ELF-1 (cell line): ENCODE measurements around the gene SPATA17.

Source experiments
- DNase-seq: peaks from one replicate; pipeline ENCODE4 v3.0.0-alpha.2; 2016; ENCODE audit warnings: low read depth, low spot score

The SPATA17 gene

GRCh38 chr1:217847643-217848042, 216.5 kb downstream of the SPATA17 start:
- DNase-seq, result no peak

GRCh38 chr1:217856342-217857034, 225.3 kb downstream of the SPATA17 start:
- DNase-seq, result no peak

GRCh38 chr1:217857061-217857460, 225.9 kb downstream of the SPATA17 start:
- no peak for DNase-seq

- DNase-seq, result no peak
Measured at GRCh38 chr1:217861658-217862057, 230.5 kb downstream of the SPATA17 start.

- no peak for DNase-seq
Measured at GRCh38 chr1:217867446-217867995, 236.4 kb downstream of the SPATA17 start.

GRCh38 chr1:217871955-217872354, 240.8 kb downstream of the SPATA17 start:
- DNase-seq, result no peak

- DNase-seq, result no peak
Measured at GRCh38 chr1:217875229-217875628, 244.1 kb downstream of the SPATA17 start.

- DNase-seq, result no peak
Measured at GRCh38 chr1:217876401-217876800, 245.3 kb downstream of the SPATA17 start.

GRCh38 chr1:217876896-217877295, 245.8 kb downstream of the SPATA17 start:
- no peak for DNase-seq

- DNase-seq, result no peak
Measured at GRCh38 chr1:217881131-217881543, 250.0 kb downstream of the SPATA17 start.

GRCh38 chr1:217881607-217882332, 250.6 kb downstream of the SPATA17 start:
- DNase-seq, result peak; percentile 33

- no peak for DNase-seq
Measured at GRCh38 chr1:217885181-217885580, 254.0 kb downstream of the SPATA17 start.

- DNase-seq, result no peak
Measured at GRCh38 chr1:217888328-217888727, 257.2 kb downstream of the SPATA17 start.

- peak; percentile 75 for DNase-seq
Measured at GRCh38 chr1:217889401-217889800, 258.3 kb downstream of the SPATA17 start.

- no peak for DNase-seq
Measured at GRCh38 chr1:217891966-217892365, 260.8 kb downstream of the SPATA17 start.

GRCh38 chr1:217892750-217893149, 261.6 kb downstream of the SPATA17 start:
- no peak for DNase-seq

- no peak for DNase-seq
Measured at GRCh38 chr1:217895841-217896240, 264.7 kb downstream of the SPATA17 start.

GRCh38 chr1:217896490-217896889, 265.3 kb downstream of the SPATA17 start:
- no peak for DNase-seq

GRCh38 chr1:217897100-217897499, 266.0 kb downstream of the SPATA17 start:
- DNase-seq, result no peak

GRCh38 chr1:217899614-217900013, 268.5 kb downstream of the SPATA17 start:
- no peak for DNase-seq

- DNase-seq, result no peak
Measured at GRCh38 chr1:217907504-217907903, 276.4 kb downstream of the SPATA17 start.

GRCh38 chr1:217910203-217910602, 279.1 kb downstream of the SPATA17 start:
- DNase-seq, result no peak

GRCh38 chr1:217910791-217911320, 279.7 kb downstream of the SPATA17 start:
- no peak for DNase-seq
